Fibroblast of lung (primary cell): ENCODE data around the gene LMO1. TPM values are rescaled to one million over a fixed set of nuclear protein-coding genes. Genes with fewer than 3 reads are reported as not detected.

Source experiments
- DNase-seq, 2 donors: peaks; one replicate each; pipeline versions ENCODE4 v3.0.0 to v3.0.0-alpha.2; 2010; ENCODE audit warnings: low read depth in 2 of 2
- H2AFZ ChIP-seq: 2 replicates; pipeline ENCODE4 v1.5.1; 2012; ENCODE audit warnings: low read length, control low read depth, inconsistent platforms
- H3K27ac ChIP-seq: 2 replicates; pipeline ENCODE4 v1.5.1; 2011; ENCODE audit warnings: low read length, control low read depth; ENCODE audit not compliant: insufficient read depth
- H3K27me3 ChIP-seq: 2 replicates; pipeline ENCODE4 v1.5.1; 2011; ENCODE audit warnings: mild to moderate bottlenecking, low read length; ENCODE audit not compliant: control insufficient read depth, insufficient read depth
- H3K36me3 ChIP-seq: 2 replicates; pipeline ENCODE4 v1.5.1; 2011; ENCODE audit warnings: low read length; ENCODE audit not compliant: control insufficient read depth, insufficient read depth
- H3K4me1 ChIP-seq: 2 replicates; pipeline ENCODE4 v1.5.1; 2011; ENCODE audit warnings: low read length; ENCODE audit not compliant: control insufficient read depth, insufficient read depth; ENCODE audit errors: extremely low read depth
- H3K4me2 ChIP-seq: 2 replicates; pipeline ENCODE4 v1.5.1; 2011; ENCODE audit warnings: low read length, control low read depth; ENCODE audit not compliant: insufficient read depth; ENCODE audit errors: extremely low read depth
- H3K4me3 ChIP-seq, 4 experiments: fragments of 200-600 bp in 1 of 4; sonication (generic) in 1 of 4; replicated peaks in 1 of 4; 2 replicates each; pipeline ENCODE4 v1.5.1; 2011 to 2016; ENCODE audit warnings: low read length in 4 of 4, low read depth in 3 of 4, mild to moderate bottlenecking in 3 of 4, control low read depth in 2 of 4, inconsistent platforms in 1 of 4, mixed read lengths in 1 of 4; ENCODE audit not compliant: insufficient read depth in 1 of 4; ENCODE audit errors: control extremely low read depth in 1 of 4
- H3K79me2 ChIP-seq: 2 replicates; pipeline ENCODE4 v1.5.1; 2012; ENCODE audit warnings: mild to moderate bottlenecking, low read length, inconsistent platforms; ENCODE audit not compliant: control insufficient read depth, insufficient read depth
- H3K9ac ChIP-seq: 2 replicates; pipeline ENCODE4 v1.5.1; 2011; ENCODE audit warnings: mild to moderate bottlenecking, low read length, control low read depth; ENCODE audit not compliant: insufficient read depth
- H3K9me3 ChIP-seq: 2 replicates; pipeline ENCODE4 v1.5.1; 2012; ENCODE audit warnings: low read depth, low read length; ENCODE audit not compliant: control insufficient read depth, insufficient read depth
- H4K20me1 ChIP-seq: 2 replicates; pipeline ENCODE4 v1.5.1; 2011; ENCODE audit warnings: low read length; ENCODE audit not compliant: control insufficient read depth, insufficient read depth; ENCODE audit errors: extremely low read depth
- CTCF ChIP-seq, 2 donors: IDR thresholded peaks in 1 of 2; conservative IDR thresholded peaks in 1 of 2; 1 replicate in 1 of 2; 2 replicates in 1 of 2; pipeline ENCODE4 v1.5.1; 2011 to 2012; ENCODE audit warnings: low read length in 2 of 2, control low read depth in 1 of 2, inconsistent platforms in 1 of 2, low read depth in 1 of 2, mild to moderate bottlenecking in 1 of 2
- EZH2 ChIP-seq: IDR thresholded peaks from 2 replicates; pipeline ENCODE4 v1.5.1; 2012; ENCODE audit warnings: low read length, control low read depth, mild to moderate bottlenecking; ENCODE audit errors: missing control alignments
- polyA plus RNA-seq, 2 donors: library from polyadenylated mRNA; depleted of rRNA in 1 of 2; stranded (reverse) in 1 of 2; unstranded in 1 of 2; fragments of >200 nt; gene quantifications; 2 replicates each; pipeline ENCODE4 v1.2.1, GENCODE V29; 2011 to 2012; ENCODE audit warnings: missing spikeins in 1 of 2
- total RNA-seq: library from RNA; depleted of rRNA; stranded (reverse); fragments of >200 nt; gene quantifications from 2 replicates; pipeline ENCODE4 v1.2.1, GENCODE V29; 2014

Gene LMO1
- total and polyA plus RNA-seq, 2 donors (not counting 1 experiment from before 2014, with no cell fraction given), result not detected

- Histone ChIP-seq H2AFZ (no peak overlapping the region), H3K4me2 (no peak overlapping the region), H3K9ac (no peak overlapping the region), H3K27me3 (peaks cover 6% of the 10 kb centered on the region), H3K4me1 (no peaks in the 10 kb centered on the region), H4K20me1 (no peaks in the 10 kb centered on the region), H3K27ac (no peak overlapping the region), H3K4me3 (no peak overlapping the region), H3K36me3 (no peaks in the 10 kb centered on the region), H3K79me2 (no peaks in the 10 kb centered on the region), H3K9me3 (no peaks in the 10 kb centered on the region)
- DNase-seq, result no peak
- TF ChIP-seq EZH2 (no peak), CTCF (conservative IDR thresholded peaks at IDR 0.05 in 1 of 2, IDR thresholded peaks at IDR 0.05 in 1 of 2; ENCODE audit: low read depth in 1 of 2, low read length in 2 of 2) (no peak)
Measured at GRCh38 chr11:8310743-8311298, 47.1 kb upstream of the LMO1 start.

- TF ChIP-seq CTCF (conservative IDR thresholded peaks at IDR 0.05 in 1 of 2, IDR thresholded peaks at IDR 0.05 in 1 of 2; ENCODE audit: low read depth in 1 of 2, low read length in 2 of 2) (no peak), EZH2 (no peak)
- no peak for DNase-seq
- Histone ChIP-seq H3K4me3 (no peak overlapping the region), H3K79me2 (no peaks in the 10 kb centered on the region), H4K20me1 (no peaks in the 10 kb centered on the region), H3K4me1 (no peaks in the 10 kb centered on the region), H3K27ac (no peak overlapping the region), H3K4me2 (no peak overlapping the region), H3K27me3 (no peaks in the 10 kb centered on the region), H3K36me3 (no peaks in the 10 kb centered on the region), H3K9me3 (no peaks in the 10 kb centered on the region), H3K9ac (no peak overlapping the region), H2AFZ (no peak overlapping the region)
Measured at GRCh38 chr11:8309862-8310261, 46.2 kb upstream of the LMO1 start.

GRCh38 chr11:8309311-8309710 is 45.6 kb upstream of the LMO1 start:
- Histone ChIP-seq H3K27me3 (no peaks in the 10 kb centered on the region), H3K36me3 (no peaks in the 10 kb centered on the region), H2AFZ (no peak overlapping the region), H3K27ac (no peak overlapping the region), H3K4me1 (no peaks in the 10 kb centered on the region), H3K9ac (no peak overlapping the region), H4K20me1 (no peaks in the 10 kb centered on the region), H3K4me2 (no peak overlapping the region), H3K9me3 (no peaks in the 10 kb centered on the region), H3K79me2 (no peaks in the 10 kb centered on the region), H3K4me3 (no peak overlapping the region)
- DNase-seq, result no peak
- no peak for TF ChIP-seq CTCF (conservative IDR thresholded peaks at IDR 0.05 in 1 of 2, IDR thresholded peaks at IDR 0.05 in 1 of 2; ENCODE audit: low read depth in 1 of 2, low read length in 2 of 2)
- no peak for TF ChIP-seq EZH2
